ENCODE measurements around the gene PLEKHG1.

The PLEKHG1 gene

GRCh38 chr6:150620763-150621162 is 21.1 kb downstream of the PLEKHG1 start:
- no peak for DNase-seq

GRCh38 chr6:150622476-150622875 is 22.8 kb downstream of the PLEKHG1 start:
- DNase-seq, result no peak

- no peak for DNase-seq
These were observed 23.5 kb downstream of the PLEKHG1 start for GRCh38 chr6:150622941-150623874.

GRCh38 chr6:150624191-150624590 is 24.5 kb downstream of the PLEKHG1 start:
- DNase-seq, result no peak

- DNase-seq, result no peak
These were observed 26.2 kb downstream of the PLEKHG1 start for GRCh38 chr6:150625927-150626326.

GRCh38 chr6:150627154-150627553 is 27.5 kb downstream of the PLEKHG1 start:
- no peak for DNase-seq

GRCh38 chr6:150627585-150628025 is 27.9 kb downstream of the PLEKHG1 start:
- DNase-seq, result no peak

- no peak for DNase-seq
These were observed 29.2 kb downstream of the PLEKHG1 start for GRCh38 chr6:150628908-150629307.

- peak; percentile 19 to 25 for DNase-seq
These were observed 31.7 kb downstream of the PLEKHG1 start for GRCh38 chr6:150631283-150631983.

- DNase-seq, result no peak
These were observed 32.4 kb downstream of the PLEKHG1 start for GRCh38 chr6:150631984-150632642.

GRCh38 chr6:150632785-150633485 is 33.2 kb downstream of the PLEKHG1 start:
- peak in 1 of 2 donors; percentile 18 for DNase-seq

- no peak for DNase-seq
These were observed 33.8 kb downstream of the PLEKHG1 start for GRCh38 chr6:150633486-150633834.

- DNase-seq, result no peak
These were observed 34.7 kb downstream of the PLEKHG1 start for GRCh38 chr6:150634176-150634963.

- DNase-seq, result no peak
These were observed 35.2 kb downstream of the PLEKHG1 start for GRCh38 chr6:150634964-150635292.

- DNase-seq, result no peak
These were observed 36.3 kb downstream of the PLEKHG1 start for GRCh38 chr6:150635906-150636514.

- no peak for DNase-seq
These were observed 37.1 kb downstream of the PLEKHG1 start for GRCh38 chr6:150636808-150637207.

GRCh38 chr6:150637266-150637665 is 37.6 kb downstream of the PLEKHG1 start:
- DNase-seq, result no peak

- no peak for DNase-seq
These were observed 38.6 kb downstream of the PLEKHG1 start for GRCh38 chr6:150638267-150638666.

GRCh38 chr6:150638765-150639164 is 39.1 kb downstream of the PLEKHG1 start:
- DNase-seq, result no peak

- DNase-seq, result no peak
These were observed 40.2 kb downstream of the PLEKHG1 start for GRCh38 chr6:150639823-150640331.

GRCh38 chr6:150640556-150641209 is 41.0 kb downstream of the PLEKHG1 start:
- no peak for DNase-seq
